Gastrocnemius medialis (tissue), 4 donors: ENCODE measurements around the gene PALLD.

ENCODE experiments used
- POLR2A ChIP-seq, 2 donors: fragments of 450-650 bp; IDR thresholded peaks; one replicate each; pipeline ENCODE4 v1.6.1; 2017; ENCODE audit warnings: antibody characterized with exemption in 2 of 2, mild to moderate bottlenecking in 2 of 2, moderate library complexity in 2 of 2
- TF ChIP-seq, protein P1 (sequence below), 5 experiments: fragments of 450-650 bp in 3 of 5; fragments of 200-600 bp in 2 of 5; sonication (generic) in 2 of 5; IDR thresholded peaks in 4 of 5; conservative IDR thresholded peaks in 1 of 5; 1 replicate in 4 of 5; 2 replicates in 1 of 5; pipeline ENCODE4 v1.5.1; 2016 to 2019; ENCODE audit warnings: antibody characterized with exemption in 5 of 5, mild to moderate bottlenecking in 3 of 5, moderate library complexity in 3 of 5

DNA sequence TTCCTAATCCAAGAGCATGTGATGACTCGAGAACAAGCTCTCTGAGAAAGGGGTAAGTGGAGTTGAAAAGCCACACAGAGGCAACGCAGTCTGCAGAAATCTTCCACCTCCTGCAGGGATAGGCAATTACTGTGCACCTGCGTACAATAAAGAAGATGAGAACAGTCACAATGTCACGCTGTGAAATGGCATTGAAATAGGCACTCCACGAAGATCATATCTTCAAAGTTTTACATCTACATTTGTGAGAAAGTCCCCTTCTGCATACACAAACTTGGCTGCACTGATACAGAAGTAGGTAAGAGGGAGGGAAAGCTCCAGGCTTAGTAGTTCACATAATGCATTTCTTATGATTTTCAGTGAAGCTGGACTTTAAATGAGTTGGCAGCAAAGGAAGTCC, 43.7 kb upstream of the PALLD start:
- TF ChIP-seq, protein P1, sequence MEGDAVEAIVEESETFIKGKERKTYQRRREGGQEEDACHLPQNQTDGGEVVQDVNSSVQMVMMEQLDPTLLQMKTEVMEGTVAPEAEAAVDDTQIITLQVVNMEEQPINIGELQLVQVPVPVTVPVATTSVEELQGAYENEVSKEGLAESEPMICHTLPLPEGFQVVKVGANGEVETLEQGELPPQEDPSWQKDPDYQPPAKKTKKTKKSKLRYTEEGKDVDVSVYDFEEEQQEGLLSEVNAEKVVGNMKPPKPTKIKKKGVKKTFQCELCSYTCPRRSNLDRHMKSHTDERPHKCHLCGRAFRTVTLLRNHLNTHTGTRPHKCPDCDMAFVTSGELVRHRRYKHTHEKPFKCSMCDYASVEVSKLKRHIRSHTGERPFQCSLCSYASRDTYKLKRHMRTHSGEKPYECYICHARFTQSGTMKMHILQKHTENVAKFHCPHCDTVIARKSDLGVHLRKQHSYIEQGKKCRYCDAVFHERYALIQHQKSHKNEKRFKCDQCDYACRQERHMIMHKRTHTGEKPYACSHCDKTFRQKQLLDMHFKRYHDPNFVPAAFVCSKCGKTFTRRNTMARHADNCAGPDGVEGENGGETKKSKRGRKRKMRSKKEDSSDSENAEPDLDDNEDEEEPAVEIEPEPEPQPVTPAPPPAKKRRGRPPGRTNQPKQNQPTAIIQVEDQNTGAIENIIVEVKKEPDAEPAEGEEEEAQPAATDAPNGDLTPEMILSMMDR (IDR thresholded peaks at IDR 0.05 in 4 of 5, conservative IDR thresholded peaks at IDR 0.05 in 1 of 5), result no peak
- no peak for TF ChIP-seq POLR2A (IDR thresholded peaks at IDR 0.05)
